PC-9 (cell line): ENCODE measurements around the gene BPIFB3. TPM values are rescaled to one million over a fixed set of nuclear protein-coding genes. Genes with fewer than 3 reads are reported as not detected.
"Not testable (repeated sequence)": the region's sequence is repeated elsewhere in the genome, so short reads cannot be mapped to it uniquely, and the experiment has no call there.

Experiments
- BruUV-seq: library from RNA; stranded (reverse); fragments of 400-500 nt; replicated peaks from 2 replicates; lab custom pipeline; 2021; lab: Mats Ljungman, UMichigan
- CTCF ChIA-PET: fragments of 300-600 bp; sonication (Branson Sonifier 250); formaldehyde crosslinking; loops from one replicate; lab custom pipeline; 2022; ENCODE audit warnings: antibody characterized with exemption; lab: Charles Lee
- POLR2A ChIA-PET: fragments of 300-600 bp; sonication (Branson Sonifier 250); formaldehyde crosslinking; loops from one replicate; lab custom pipeline; 2022; ENCODE audit warnings: antibody characterized with exemption; ENCODE audit not compliant: unreplicated experiment; lab: Charles Lee
- DNase-seq, 2 experiments: peaks; one replicate each; pipeline versions ENCODE4 v3.0.0 to v3.0.0-alpha.2; 2015 to 2022; ENCODE audit warnings: mixed read lengths in 1 of 2
- H2AFZ ChIP-seq: fragments of 200-600 bp; sonication (generic); 2 replicates; pipeline ENCODE4 v1.8.1; 2017; ENCODE audit warnings: antibody characterized with exemption
- H3F3A ChIP-seq: fragments of 200-600 bp; sonication (generic); 2 replicates; pipeline ENCODE4 v1.8.1; 2017; ENCODE audit warnings: antibody characterized with exemption, mild to moderate bottlenecking, low read depth; ENCODE audit not compliant: insufficient read depth
- H3K27ac ChIP-seq: fragments of 200-600 bp; sonication (generic); 2 replicates; pipeline ENCODE4 v1.6.1; 2016; ENCODE audit warnings: mixed run types
- H3K27me3 ChIP-seq: fragments of 200-600 bp; sonication (generic); 2 replicates; pipeline ENCODE4 v1.6.1; 2016; ENCODE audit warnings: low read depth, mixed run types; ENCODE audit not compliant: insufficient read depth
- H3K36me3 ChIP-seq: fragments of 200-600 bp; sonication (generic); 2 replicates; pipeline ENCODE4 v1.6.1; 2016; ENCODE audit warnings: low read depth, mixed run types
- H3K4me1 ChIP-seq: fragments of 200-600 bp; sonication (generic); replicated peaks from 2 replicates; pipeline ENCODE4 v1.6.1; 2016; ENCODE audit warnings: mixed run types; ENCODE audit not compliant: insufficient read depth
- H3K4me2 ChIP-seq: fragments of 200-600 bp; sonication (generic); 2 replicates; pipeline ENCODE4 v1.6.1; 2017; ENCODE audit warnings: mixed run types
- H3K4me3 ChIP-seq: fragments of 200-600 bp; sonication (generic); 2 replicates; pipeline ENCODE4 v1.6.1; 2016; ENCODE audit warnings: mixed run types
- H3K79me2 ChIP-seq: fragments of 200-600 bp; sonication (generic); 2 replicates; pipeline ENCODE4 v1.6.1; 2017; ENCODE audit warnings: low read depth, mixed run types
- H3K9me2 ChIP-seq: fragments of 200-600 bp; sonication (generic); 2 replicates; pipeline ENCODE4 v1.8.1; 2017; ENCODE audit warnings: mild to moderate bottlenecking; ENCODE audit not compliant: insufficient read depth
- H3K9me3 ChIP-seq: fragments of 200-600 bp; sonication (generic); 2 replicates; pipeline ENCODE4 v1.8.1; 2016; ENCODE audit warnings: low read depth; ENCODE audit not compliant: insufficient read depth
- H4K20me1 ChIP-seq: fragments of 200-600 bp; sonication (generic); 2 replicates; pipeline ENCODE4 v1.8.1; 2017; ENCODE audit not compliant: insufficient read depth
- CTCF ChIP-seq: fragments of 200-600 bp; sonication (generic); conservative IDR thresholded peaks from 2 replicates; pipeline ENCODE4 v1.6.1; 2017; ENCODE audit warnings: mixed run types, antibody characterized with exemption, mild to moderate bottlenecking, moderate library complexity
- EZH2 ChIP-seq: fragments of 200-600 bp; sonication (generic); IDR thresholded peaks from 2 replicates; pipeline ENCODE4 v1.8.0; 2017; ENCODE audit warnings: antibody characterized with exemption, low read depth
- intact Hi-C: fragments of 100-400 bp; cut with micrococcal nuclease; formaldehyde crosslinking; loops from one replicate; pipeline ENCODE4 v1.10.0; 2022; ENCODE audit not compliant: unreplicated experiment
- total RNA-seq: library from RNA; stranded (reverse); gene quantifications from 2 replicates; pipeline ENCODE4 v1.2.3, GENCODE V29; 2021

BPIFB3 gene
- total RNA-seq, 1 experiment from 2014 or later: not detected

GRCh38 chr20:33043731-33044181 lies 9.9 kb upstream of the BPIFB3 start:
- Histone ChIP-seq H3K9me3 (peaks cover 9% of the 10 kb centered on the region; the same call in 1 of the 2 replicates), H3K4me3 (no peak overlapping the region), H3K27me3 (peaks cover 79% of the 10 kb centered on the region), H3K4me1 (no peaks in the 10 kb centered on the region), H3K27ac (no peak overlapping the region), H4K20me1 (no peaks in the 10 kb centered on the region), H3K36me3 (no peaks in the 10 kb centered on the region), H2AFZ (no peak overlapping the region), H3K79me2 (no peaks in the 10 kb centered on the region), H3K9me2 (no peaks in the 10 kb centered on the region), H3K4me2 (no peak overlapping the region), H3F3A (no peaks in the 10 kb centered on the region)
- TF ChIP-seq EZH2 (no peak), CTCF (no peak)
- intact Hi-C loops: no loop called here
- no peak for DNase-seq
- ChIA-PET CTCF (no interaction called here), POLR2A (no interaction called here)
- no TSS peak for BruUV-seq

- H3K79me2 ChIP-seq, intact Hi-C loops, H3K27ac ChIP-seq, H3F3A ChIP-seq, H3K4me1 ChIP-seq, H4K20me1 ChIP-seq, H3K36me3 ChIP-seq, DNase-seq, H3K9me2 ChIP-seq, POLR2A ChIA-PET, CTCF ChIA-PET, H3K4me2 ChIP-seq, H2AFZ ChIP-seq, H3K4me3 ChIP-seq, BruUV-seq, H3K9me3 ChIP-seq: not testable (repeated sequence)
- H3K27me3 ChIP-seq: peaks cover 65% of the 10 kb centered on the region
Observed at GRCh38 chr20:33045129-33045721, 8.5 kb upstream of the BPIFB3 start.

GRCh38 chr20:33046412-33046811 lies 7.3 kb upstream of the BPIFB3 start:
- Histone ChIP-seq H3K4me2 (no peak overlapping the region), H3K4me1 (no peaks in the 10 kb centered on the region), H3K36me3 (no peaks in the 10 kb centered on the region), H3F3A (no peaks in the 10 kb centered on the region), H3K9me2 (no peaks in the 10 kb centered on the region), H4K20me1 (no peaks in the 10 kb centered on the region), H3K27ac (no peak overlapping the region), H3K4me3 (no peak overlapping the region), H3K79me2 (no peaks in the 10 kb centered on the region), H3K9me3 (peaks cover 9% of the 10 kb centered on the region; the same call in 1 of the 2 replicates), H3K27me3 (peaks cover 55% of the 10 kb centered on the region), H2AFZ (no peak overlapping the region)
- ChIA-PET CTCF (no interaction called here), POLR2A (no interaction called here)
- no peak for TF ChIP-seq CTCF
- no peak for TF ChIP-seq EZH2
- no peak for DNase-seq
- no TSS peak for BruUV-seq
- intact Hi-C loops: no loop called here

GRCh38 chr20:33051333-33051732 lies 2.4 kb upstream of the BPIFB3 start:
- no peaks in the 10 kb centered on the region for H3K9me2 ChIP-seq
- intact Hi-C loops: no loop called here
- H3K4me3 ChIP-seq: no peak overlapping the region
- TF ChIP-seq CTCF (no peak), EZH2 (no peak)
- H3K4me2 ChIP-seq: no peak overlapping the region
- POLR2A ChIA-PET: no interaction called here
- no peaks in the 10 kb centered on the region for H3K79me2 ChIP-seq
- CTCF ChIA-PET: no interaction called here
- no peak overlapping the region for H3K27ac ChIP-seq
- no peaks in the 10 kb centered on the region for H4K20me1 ChIP-seq
- no peak overlapping the region for H2AFZ ChIP-seq
- H3K27me3 ChIP-seq: peaks cover 64% of the 10 kb centered on the region
- no peaks in the 10 kb centered on the region for H3K9me3 ChIP-seq
- H3K4me1 ChIP-seq: no peaks in the 10 kb centered on the region
- no peaks in the 10 kb centered on the region for H3F3A ChIP-seq
- no peaks in the 10 kb centered on the region for H3K36me3 ChIP-seq
- no TSS peak for BruUV-seq
- no peak for DNase-seq
